Body of pancreas (tissue), 4 donors: ENCODE measurements around the gene DUSP14. TPM values are rescaled to one million over a fixed set of nuclear protein-coding genes. Genes with fewer than 3 reads are reported as not detected.

ENCODE experiments used
- ATAC-seq: fragments of 150-250 bp; one replicate; pipeline ENCODE4 v1.9.1; 2016
- DNase-seq, 4 donors: peaks; one replicate each; pipeline ENCODE4 v3.0.0-alpha.2; 2019
- H3K27ac ChIP-seq, 4 donors: fragments of 200-600 bp; sonication (generic); 1 replicate in 3 of 4; 2 replicates in 1 of 4; pipeline versions ENCODE4 v1.5.1 to v1.6.1; 2016 to 2019; ENCODE audit warnings: mild to moderate bottlenecking in 1 of 4, mixed read lengths in 1 of 4, moderate library complexity in 1 of 4
- H3K27me3 ChIP-seq, 2 donors: fragments of 200-600 bp; sonication (generic); one replicate each; pipeline ENCODE4 v1.6.0; 2016; ENCODE audit warnings: mild to moderate bottlenecking in 1 of 2
- H3K36me3 ChIP-seq, 2 donors: fragments of 200-600 bp; sonication (generic); replicated peaks in 1 of 2; 2 replicates each; pipeline ENCODE4 v1.5.1; 2016; ENCODE audit warnings: low read depth in 2 of 2; ENCODE audit not compliant: insufficient read depth in 1 of 2
- H3K4me1 ChIP-seq: fragments of 200-600 bp; sonication (generic); one replicate; pipeline ENCODE4 v1.6.0; 2016
- H3K4me3 ChIP-seq, 2 donors: fragments of 200-600 bp; sonication (generic); 1 replicate in 1 of 2; 2 replicates in 1 of 2; pipeline ENCODE4 v1.5.1; 2016 to 2019
- H3K9me3 ChIP-seq, 3 donors: fragments of 200-600 bp; sonication (generic); 1 replicate in 2 of 3; 2 replicates in 1 of 3; pipeline ENCODE4 v1.5.1; 2016
- POLR2A ChIP-seq, 3 donors: fragments of 450-650 bp; IDR thresholded peaks; one replicate each; pipeline ENCODE4 v1.6.1; 2016; ENCODE audit warnings: antibody characterized with exemption in 3 of 3, mild to moderate bottlenecking in 2 of 3
- WGBS, 2 donors: methylation state at CpG; one replicate each; pipeline ENCODE4 v1.1.5; 2017; 5-methylcytosine and 5-hydroxymethylcytosine counted together
- intact Hi-C: fragments of 100-400 bp; cut with DNase I; formaldehyde crosslinking; loops from one replicate; pipeline ENCODE4 v1.15.1; 2023
- total RNA-seq, 2 donors: library from RNA; depleted of rRNA; stranded (reverse); fragments of >200 nt; gene quantifications; one replicate each; pipeline ENCODE4 v1.1.0, GENCODE V29; 2016
- TF ChIP-seq, protein P1 (sequence below), 7 experiments: fragments of 450-650 bp in 4 of 7; fragments of 200-600 bp in 3 of 7; sonication (generic) in 3 of 7; IDR thresholded peaks; one replicate each; pipeline ENCODE4 v1.5.1; 2016 to 2019; ENCODE audit warnings: antibody characterized with exemption in 7 of 7

The DUSP14 gene
- total RNA-seq, 2 donors from 2014 or later, result 9.6 to 9.9 TPM

DNA sequence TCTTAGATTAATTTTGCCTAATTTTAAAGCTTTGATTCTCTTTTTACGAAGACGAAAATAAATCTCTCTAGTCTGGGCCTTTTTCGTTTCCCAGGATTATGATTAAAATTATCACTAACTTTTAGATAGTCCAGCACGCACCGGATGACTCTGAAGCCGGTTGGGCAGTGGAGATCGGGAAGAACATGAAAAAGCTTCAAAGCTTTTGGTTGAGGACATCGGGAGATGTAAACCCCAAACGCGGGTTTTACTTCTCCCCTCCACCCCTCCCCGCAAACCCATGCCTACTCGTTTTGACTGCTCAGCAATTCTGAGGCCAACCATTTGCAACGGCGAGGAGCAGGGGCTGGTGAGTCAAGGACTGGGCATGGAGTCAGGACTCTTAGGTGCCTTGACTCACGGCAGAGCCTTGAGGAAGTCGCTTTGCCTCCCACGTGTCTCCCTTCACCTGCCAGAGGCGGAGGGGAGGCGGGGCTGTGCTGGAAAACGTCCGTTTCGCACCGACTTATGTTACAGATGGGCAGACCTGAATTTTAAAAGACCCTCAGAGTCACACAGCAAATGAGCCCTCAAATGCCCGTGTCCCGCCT is 989 bp upstream of the DUSP14 start:
- Histone ChIP-seq H3K4me1 (peaks cover 22% of the 10 kb centered on the region), H3K36me3 (no peaks in the 10 kb centered on the region), H3K27ac (peak overlapping the region; percentile 93 to 98 (median 96)), H3K27me3 (no peaks in the 10 kb centered on the region), H3K9me3 (no peaks in the 10 kb centered on the region), H3K4me3 (peak overlapping the region; percentile 39 to 79)
- intact Hi-C loops, result no loop called here
- WGBS, 2 donors, result 0 to 1% methylated on average over 20 to 25 of the region's 25 CpGs
- peak; percentile 83 for ATAC-seq
- TF ChIP-seq POLR2A (IDR thresholded peaks at IDR 0.05), result peak in 1 of 3 donors; percentile 58
- TF ChIP-seq, protein P1, sequence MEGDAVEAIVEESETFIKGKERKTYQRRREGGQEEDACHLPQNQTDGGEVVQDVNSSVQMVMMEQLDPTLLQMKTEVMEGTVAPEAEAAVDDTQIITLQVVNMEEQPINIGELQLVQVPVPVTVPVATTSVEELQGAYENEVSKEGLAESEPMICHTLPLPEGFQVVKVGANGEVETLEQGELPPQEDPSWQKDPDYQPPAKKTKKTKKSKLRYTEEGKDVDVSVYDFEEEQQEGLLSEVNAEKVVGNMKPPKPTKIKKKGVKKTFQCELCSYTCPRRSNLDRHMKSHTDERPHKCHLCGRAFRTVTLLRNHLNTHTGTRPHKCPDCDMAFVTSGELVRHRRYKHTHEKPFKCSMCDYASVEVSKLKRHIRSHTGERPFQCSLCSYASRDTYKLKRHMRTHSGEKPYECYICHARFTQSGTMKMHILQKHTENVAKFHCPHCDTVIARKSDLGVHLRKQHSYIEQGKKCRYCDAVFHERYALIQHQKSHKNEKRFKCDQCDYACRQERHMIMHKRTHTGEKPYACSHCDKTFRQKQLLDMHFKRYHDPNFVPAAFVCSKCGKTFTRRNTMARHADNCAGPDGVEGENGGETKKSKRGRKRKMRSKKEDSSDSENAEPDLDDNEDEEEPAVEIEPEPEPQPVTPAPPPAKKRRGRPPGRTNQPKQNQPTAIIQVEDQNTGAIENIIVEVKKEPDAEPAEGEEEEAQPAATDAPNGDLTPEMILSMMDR (IDR thresholded peaks at IDR 0.05), result no peak
- peak; percentile 87 to 94 (median 92) for DNase-seq

DNA sequence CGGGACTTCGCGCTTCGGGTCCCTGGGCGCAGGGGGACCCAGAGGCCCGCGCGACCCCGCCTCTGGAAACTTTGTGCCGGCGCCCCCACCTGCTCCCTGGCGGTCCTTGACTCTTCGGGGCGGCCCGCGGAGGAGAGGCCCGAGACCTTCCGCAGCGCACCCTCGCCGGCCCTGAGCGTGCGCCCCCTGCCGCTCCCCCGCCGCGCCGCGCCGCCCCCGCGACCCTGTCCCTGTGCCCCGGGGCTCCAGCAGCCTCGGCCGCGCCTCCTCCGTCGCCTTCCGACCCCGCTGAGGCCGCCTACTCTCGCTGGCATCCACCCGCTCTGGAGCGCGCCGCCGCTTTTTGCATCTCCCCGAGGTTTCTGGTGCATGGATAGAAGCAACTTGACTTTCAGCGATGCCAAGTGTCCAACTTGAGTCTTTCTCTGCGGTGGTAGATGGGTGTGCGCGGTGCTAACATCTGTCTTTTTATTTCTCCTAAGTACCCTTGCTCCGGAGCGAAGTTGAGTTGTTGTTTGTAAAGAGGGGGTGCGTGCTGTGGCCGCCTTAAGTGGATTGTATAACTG is 414 bp downstream of the DUSP14 start:
- peak overlapping the region; percentile 52 to 61 for H3K4me3 ChIP-seq
- H3K27me3 ChIP-seq, result no peaks in the 10 kb centered on the region
- peak overlapping the region; percentile 67 to 98 (median 82) for H3K27ac ChIP-seq
- TF ChIP-seq POLR2A (IDR thresholded peaks at IDR 0.05), result no peak
- TF ChIP-seq, protein P1 (IDR thresholded peaks at IDR 0.05), result peak in 3 of 7 experiments; percentile 20 to 41 (median 23)
- no peaks in the 10 kb centered on the region for H3K36me3 ChIP-seq
- intact Hi-C loops, result loop anchor here (10.0 kb wide), 1 partner anchor 85 kb away; the partner anchor contains the start of genes ACACA and TADA2A
- DNase-seq (peak; percentile 60 to 72 (median 64)), ATAC-seq (peak; percentile 33)
- H3K9me3 ChIP-seq, result no peaks in the 10 kb centered on the region
- WGBS, 2 donors, result 0 to 1% methylated on average over 20 to 41 of the region's 56 CpGs
- peaks cover 22% of the 10 kb centered on the region for H3K4me1 ChIP-seq

DNA sequence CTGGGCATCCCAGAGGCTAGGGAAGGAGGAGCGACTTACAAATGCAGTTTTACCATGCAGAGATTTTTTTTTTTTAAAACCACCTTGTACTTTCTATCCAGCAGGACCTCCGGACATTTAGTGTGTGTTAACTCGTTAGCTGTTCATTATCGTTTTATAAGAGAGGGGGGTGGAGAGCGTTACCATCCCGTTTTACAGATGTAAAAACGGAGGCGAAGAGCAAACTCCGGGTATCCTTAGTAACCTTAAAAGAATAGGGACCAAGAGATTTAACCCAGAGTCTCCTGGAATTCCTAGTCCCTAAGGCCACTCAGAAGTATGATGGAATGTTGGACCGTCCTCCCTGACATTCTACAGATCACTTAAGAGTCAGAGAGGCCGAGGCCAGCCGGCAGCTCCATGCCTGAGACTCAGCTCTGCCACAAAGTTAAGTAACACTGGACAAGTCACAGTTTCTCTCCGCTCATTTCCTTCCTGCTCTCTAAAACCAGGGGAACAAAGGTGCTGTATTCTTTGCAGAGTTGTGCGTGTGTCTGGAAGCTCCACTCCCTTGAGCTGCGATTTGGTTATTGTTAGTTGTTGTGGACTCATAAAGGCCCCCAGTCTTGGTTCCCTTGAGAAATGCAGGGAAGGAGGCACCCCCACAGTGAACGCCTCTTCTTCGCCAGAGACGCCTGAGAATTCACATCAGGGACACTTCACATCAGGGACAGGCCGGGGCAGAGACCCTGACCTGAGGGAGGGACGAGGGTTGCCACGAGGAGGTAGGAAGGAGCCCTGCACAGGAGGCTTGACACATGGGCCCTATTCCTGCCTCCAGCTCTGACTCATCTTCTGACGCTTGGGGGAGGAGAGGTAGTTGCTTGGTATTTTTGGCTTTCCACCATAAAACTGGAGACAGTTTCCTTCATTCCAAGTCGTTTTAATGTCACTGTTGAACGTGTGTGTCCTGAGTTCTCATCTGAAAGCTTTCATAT is 1.2 kb downstream of the DUSP14 start:
- peaks cover 22% of the 10 kb centered on the region for H3K4me1 ChIP-seq
- H3K36me3 ChIP-seq, result no peaks in the 10 kb centered on the region
- TF ChIP-seq, protein P1 (IDR thresholded peaks at IDR 0.05), result no peak
- no peak for TF ChIP-seq POLR2A (IDR thresholded peaks at IDR 0.05)
- WGBS, 2 donors, result 38 to 42% methylated on average over 20 to 24 of the region's 24 CpGs
- ATAC-seq (no peak), DNase-seq (peak in 2 of 4 donors; percentile 43 to 66)
- H3K27ac ChIP-seq, result peak overlapping the region; percentile 67 to 98 (median 82)
- no peaks in the 10 kb centered on the region for H3K9me3 ChIP-seq
- H3K4me3 ChIP-seq, result peak overlapping the region; percentile 52 to 61
- intact Hi-C loops, result loop anchor here (10.0 kb wide), 1 partner anchor 86 kb away; the partner anchor contains the start of genes ACACA and TADA2A
- H3K27me3 ChIP-seq, result no peaks in the 10 kb centered on the region

DNA sequence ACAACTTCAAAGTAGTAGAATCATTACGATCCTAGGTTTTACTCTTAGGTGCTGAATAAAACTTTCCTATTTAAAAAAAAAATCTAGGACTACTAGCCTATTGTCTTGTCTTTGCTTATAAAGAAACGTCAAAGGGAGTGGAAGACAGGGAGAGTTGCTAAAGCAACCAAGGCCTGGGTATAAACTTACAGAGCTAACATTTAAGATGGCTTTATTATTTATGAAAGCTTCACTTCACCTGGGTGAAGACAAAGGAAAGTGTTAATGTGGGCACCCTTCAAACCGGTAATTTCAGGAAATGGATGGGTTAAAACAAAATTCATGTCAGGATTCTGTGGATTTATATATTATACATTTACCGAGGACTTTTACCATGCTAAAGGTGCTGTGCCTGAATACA is 2.5 kb downstream of the DUSP14 start:
- Histone ChIP-seq H3K9me3 (no peaks in the 10 kb centered on the region), H3K4me3 (no peak overlapping the region), H3K27ac (no peak overlapping the region), H3K36me3 (no peaks in the 10 kb centered on the region), H3K27me3 (no peaks in the 10 kb centered on the region), H3K4me1 (peaks cover 22% of the 10 kb centered on the region)
- DNase-seq (no peak), ATAC-seq (no peak)
- TF ChIP-seq, protein P1 (IDR thresholded peaks at IDR 0.05), result no peak
- TF ChIP-seq POLR2A (IDR thresholded peaks at IDR 0.05), result no peak
- 51 to 52% methylated on average over 4 of the region's 4 CpGs for WGBS, 2 donors
- intact Hi-C loops, result loop anchor here (10.0 kb wide), 1 partner anchor 87 kb away; the partner anchor contains the start of genes ACACA and TADA2A
